Measurements from ENCODE around the gene ABHD8.

The ABHD8 gene

DNA sequence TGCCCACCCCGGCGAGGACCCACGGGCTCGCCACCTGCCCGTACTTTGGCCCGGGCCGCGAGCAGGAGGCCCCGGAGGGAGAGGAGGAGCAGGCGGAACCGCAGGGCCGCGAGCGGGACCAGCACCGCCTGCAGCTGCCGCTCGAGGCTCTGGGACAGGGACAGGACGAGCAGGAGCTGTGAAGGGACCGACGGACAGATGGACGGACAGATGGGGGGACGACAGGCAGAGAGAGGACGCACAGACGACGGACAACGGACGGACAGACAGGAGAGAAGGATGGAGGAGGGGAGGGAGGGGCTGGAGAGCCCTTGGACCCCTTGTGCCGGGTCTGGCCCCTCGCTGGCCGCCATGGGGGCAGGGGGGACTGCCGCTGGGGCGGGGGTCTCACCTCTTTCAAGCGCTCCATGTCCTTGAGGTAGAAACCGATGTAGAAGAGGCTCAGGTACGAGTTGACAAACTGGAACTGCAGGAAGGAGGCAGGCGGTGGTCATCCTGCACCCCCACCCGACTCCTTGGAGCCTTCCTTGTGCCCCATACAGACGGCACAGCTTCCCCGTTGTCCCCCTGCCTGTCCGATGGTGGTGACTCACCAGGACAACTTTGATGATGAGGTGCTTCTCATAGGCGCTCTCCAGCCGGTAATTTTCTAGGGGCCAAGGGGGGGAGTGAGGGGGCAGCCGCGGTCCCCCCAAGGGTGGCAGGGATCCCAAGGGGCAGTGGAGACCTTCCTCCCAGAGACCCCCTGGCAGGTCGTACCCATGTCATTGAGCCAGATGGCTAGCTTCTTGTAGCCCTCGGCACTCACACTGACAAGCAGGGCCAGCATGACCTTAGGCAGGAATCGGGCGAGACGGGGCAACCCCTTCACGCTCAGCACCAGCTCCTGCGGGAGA is 26.4 kb upstream of the ABHD8 start:
- ATAC-seq (replicated peaks): no peak
- no peaks in the 10 kb centered on the region for H3K27me3 Mint-ChIP-seq
- peaks cover 14 to 16% of the 10 kb centered on the region in 2 donors for H3K4me1 Mint-ChIP-seq (ENCODE audit: low read depth in 2 of 2)
- no peak for DNase-seq
- H3K36me3 Mint-ChIP-seq (ENCODE audit: insufficient read depth): no peaks in the 10 kb centered on the region
- peak overlapping the region; percentile 76 to 83 for H3K4me3 Mint-ChIP-seq
- H3K9me3 Mint-ChIP-seq: no peaks in the 10 kb centered on the region
- H3K27ac Mint-ChIP-seq: no peak overlapping the region

DNA sequence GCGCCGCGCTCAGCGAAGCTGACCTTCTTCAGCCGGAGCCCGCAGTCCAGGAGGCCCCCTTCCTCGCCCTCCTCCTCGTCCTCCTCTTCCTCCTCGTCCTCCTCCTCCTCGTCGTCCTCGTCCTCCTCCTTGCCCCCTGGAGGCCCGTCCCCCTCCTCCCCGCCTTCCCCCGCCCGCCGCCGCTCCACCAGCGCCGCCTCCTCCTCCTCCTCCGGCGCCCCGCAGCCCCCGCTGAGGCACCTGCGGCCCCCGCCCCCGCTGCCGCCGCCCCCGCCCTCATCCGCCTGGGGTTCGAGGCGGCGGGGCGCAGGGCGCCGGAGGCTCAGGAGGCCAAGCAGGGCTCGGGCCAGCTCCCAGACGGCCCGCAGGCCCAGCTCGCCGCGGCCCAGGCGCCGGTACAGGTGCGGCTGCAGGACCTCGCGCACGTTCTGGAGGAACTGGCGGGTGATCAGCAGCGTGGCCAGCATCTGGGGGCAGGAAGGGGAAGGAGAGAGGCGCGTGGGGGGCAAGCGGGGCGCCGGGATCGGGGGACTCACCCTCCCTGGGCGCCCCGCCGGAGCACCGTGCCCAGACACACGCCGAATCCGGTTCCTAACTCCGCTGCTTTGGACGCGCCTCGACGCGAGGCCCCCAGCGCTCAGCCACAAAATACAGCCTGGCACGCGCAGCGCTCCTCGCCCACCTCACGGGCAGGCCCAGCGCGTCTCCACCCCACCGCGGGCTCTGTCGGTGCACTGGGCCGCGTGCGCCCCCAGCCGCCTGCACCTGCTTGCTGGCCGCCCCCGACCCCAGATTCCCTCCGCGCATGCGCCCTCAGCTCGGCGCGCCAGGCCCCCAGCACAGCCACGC is 25.5 kb upstream of the ABHD8 start:
- no peaks in the 10 kb centered on the region for H3K27me3 Mint-ChIP-seq
- no peaks in the 10 kb centered on the region for H3K36me3 Mint-ChIP-seq (ENCODE audit: insufficient read depth)
- peaks cover 11 to 13% of the 10 kb centered on the region in 2 donors for H3K4me1 Mint-ChIP-seq (ENCODE audit: low read depth in 2 of 2)
- H3K9me3 Mint-ChIP-seq: no peaks in the 10 kb centered on the region
- ATAC-seq (replicated peaks) (peak; percentile 45), DNase-seq (no peak)
- peak overlapping the region; percentile 76 to 83 for H3K4me3 Mint-ChIP-seq
- H3K27ac Mint-ChIP-seq: no peak overlapping the region

DNA sequence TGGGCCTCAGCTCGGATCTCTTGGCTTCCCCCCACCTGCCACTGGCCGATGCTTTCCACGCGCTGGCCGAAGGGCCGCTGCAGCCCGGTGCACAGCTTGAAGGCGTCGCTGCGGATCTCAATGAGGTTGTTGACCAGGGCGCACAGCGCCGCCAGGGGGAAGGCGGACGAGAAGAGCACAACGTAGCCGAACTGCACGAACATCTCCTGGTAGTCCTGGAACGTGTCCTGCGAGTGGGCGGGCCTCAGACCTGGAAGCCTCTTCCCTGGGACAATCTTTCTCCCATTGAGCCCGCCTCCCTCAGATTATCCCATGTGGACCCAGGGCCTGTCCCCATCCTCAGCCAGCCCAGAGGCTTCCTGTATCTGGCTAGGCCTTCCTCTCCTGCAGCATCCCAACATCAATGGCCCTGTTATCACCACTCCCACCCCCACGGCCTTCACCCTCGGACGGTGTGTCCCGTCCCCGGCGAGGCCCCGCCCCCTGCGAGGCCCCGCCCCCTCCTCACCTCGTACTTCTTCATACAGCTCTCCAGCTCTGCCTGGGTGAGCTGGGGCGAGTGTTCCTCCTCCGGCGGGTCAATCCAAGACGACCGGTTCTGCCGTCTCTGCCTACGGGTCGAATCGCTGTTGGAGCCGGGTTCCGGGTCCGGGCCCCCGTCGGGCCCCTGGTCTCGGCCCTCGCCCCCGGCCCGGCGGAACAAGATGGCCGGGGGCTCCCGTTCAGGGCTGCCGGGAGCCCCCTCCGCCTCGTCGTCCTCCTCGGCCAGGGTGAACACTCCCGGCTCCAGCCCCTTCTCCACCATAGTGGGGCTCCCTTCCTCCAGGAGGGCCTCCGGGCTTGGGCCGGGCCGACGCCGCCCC is 24.7 kb upstream of the ABHD8 start:
- ATAC-seq (replicated peaks): peak; percentile 75
- H3K27ac Mint-ChIP-seq: peak overlapping the region in 1 of 2 donors; percentile 41
- peaks cover 7 to 8% of the 10 kb centered on the region in 2 donors for H3K4me1 Mint-ChIP-seq (ENCODE audit: low read depth in 2 of 2)
- DNase-seq: no peak
- H3K4me3 Mint-ChIP-seq: peak overlapping the region; percentile 76 to 83
- no peaks in the 10 kb centered on the region for H3K9me3 Mint-ChIP-seq
- no peaks in the 10 kb centered on the region for H3K27me3 Mint-ChIP-seq
- no peaks in the 10 kb centered on the region for H3K36me3 Mint-ChIP-seq (ENCODE audit: insufficient read depth)

DNA sequence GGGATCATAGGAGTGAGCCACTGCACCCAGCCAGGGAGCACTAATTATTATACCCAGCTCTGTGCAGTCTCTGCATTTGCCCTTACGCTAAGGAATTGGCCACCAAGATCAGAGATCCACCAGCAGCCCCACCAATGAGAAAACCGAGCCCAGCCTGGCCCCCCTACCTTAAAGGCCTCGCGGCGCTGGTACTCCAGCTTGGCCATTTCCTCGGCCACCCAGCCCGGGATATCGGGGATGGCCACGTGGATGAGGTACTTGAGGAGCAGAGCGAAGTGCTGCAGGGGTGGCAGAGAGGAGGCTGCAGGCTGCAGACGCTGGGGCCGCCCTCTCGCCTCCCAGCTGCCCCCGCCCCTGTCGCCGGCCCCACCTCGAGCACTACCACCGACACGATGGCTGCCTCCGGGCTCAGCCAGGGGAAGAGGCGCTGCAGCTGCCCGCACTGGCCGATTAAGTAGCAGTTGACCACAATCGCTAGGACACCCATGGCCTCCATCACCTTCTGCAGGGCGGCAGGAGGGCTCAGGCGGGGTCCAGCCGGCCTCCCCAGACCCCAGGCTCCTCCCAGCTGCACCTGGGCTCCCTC is 23.9 kb upstream of the ABHD8 start:
- ATAC-seq (replicated peaks): no peak
- no peak for DNase-seq
- no peaks in the 10 kb centered on the region for H3K27me3 Mint-ChIP-seq
- H3K27ac Mint-ChIP-seq: no peak overlapping the region
- peak overlapping the region in 1 of 2 donors; percentile 31 for H3K4me3 Mint-ChIP-seq
- H3K9me3 Mint-ChIP-seq: no peaks in the 10 kb centered on the region
- H3K4me1 Mint-ChIP-seq (ENCODE audit: low read depth in 2 of 2): peaks cover 5 to 10% of the 10 kb centered on the region in 2 donors
- peaks cover 3% of the 10 kb centered on the region for H3K36me3 Mint-ChIP-seq (ENCODE audit: insufficient read depth)

DNA sequence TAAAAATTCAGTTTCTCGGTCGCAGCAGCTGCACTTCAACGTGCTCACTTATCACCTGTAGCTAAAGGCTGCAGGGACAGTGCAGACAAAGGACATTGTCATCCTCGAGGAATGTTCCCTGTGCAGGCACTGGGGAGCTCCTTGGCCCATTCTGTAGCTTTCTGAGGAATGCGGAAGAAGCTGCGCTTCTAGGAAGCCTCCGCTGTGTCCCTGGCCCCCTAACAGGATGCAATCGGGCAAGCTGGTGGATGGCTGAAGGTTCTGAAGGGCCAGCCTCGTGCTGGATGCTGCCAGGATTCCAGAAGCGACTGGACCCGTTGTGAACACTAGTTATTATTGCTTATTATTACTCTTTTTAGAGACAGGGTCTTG is 23.4 kb upstream of the ABHD8 start:
- H3K36me3 Mint-ChIP-seq (ENCODE audit: insufficient read depth): peaks cover 3% of the 10 kb centered on the region
- no peaks in the 10 kb centered on the region for H3K27me3 Mint-ChIP-seq
- no peak overlapping the region for H3K27ac Mint-ChIP-seq
- H3K4me1 Mint-ChIP-seq (ENCODE audit: low read depth in 2 of 2): peaks cover 5 to 10% of the 10 kb centered on the region in 2 donors
- no peaks in the 10 kb centered on the region for H3K9me3 Mint-ChIP-seq
- no peak for DNase-seq
- H3K4me3 Mint-ChIP-seq: peak overlapping the region in 1 of 2 donors; percentile 31
- ATAC-seq (replicated peaks): no peak

DNA sequence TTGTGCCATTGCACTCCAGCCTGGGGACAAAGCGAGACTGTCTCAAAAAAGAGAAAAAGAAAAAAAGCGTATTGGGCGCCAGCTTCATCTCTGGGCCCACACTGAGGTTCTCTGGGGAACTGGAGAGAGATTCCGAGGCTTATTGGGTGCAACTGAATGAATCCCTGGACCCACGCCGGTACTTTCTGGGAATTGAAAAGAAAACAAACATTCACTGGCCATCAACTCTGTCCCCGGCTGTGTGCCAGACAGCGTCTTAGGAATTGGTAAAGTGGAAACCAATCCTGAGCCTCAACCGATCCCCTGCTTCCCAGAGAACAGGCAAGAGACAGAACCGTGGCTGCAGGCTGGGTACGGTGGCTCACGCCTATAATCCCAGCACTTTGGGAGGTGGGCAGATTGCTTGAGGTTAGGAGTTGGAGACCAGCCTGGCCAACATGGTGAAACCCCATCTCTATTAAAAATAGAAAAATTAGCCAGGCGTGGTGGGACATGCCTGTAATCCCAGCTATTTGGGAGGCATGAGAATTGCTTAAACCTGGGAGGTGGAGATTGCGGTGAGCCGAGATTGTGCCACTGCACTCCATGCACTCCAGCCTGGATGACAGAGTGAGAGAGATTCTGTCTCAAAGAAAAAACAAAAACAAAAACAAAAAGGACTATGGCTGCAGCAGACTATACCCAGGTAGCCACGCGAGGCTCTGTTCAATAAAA is 22.8 kb upstream of the ABHD8 start:
- DNase-seq (no peak), ATAC-seq (replicated peaks) (no peak)
- Mint-ChIP-seq H3K36me3 (ENCODE audit: insufficient read depth) (peaks cover 8% of the 10 kb centered on the region), H3K4me3 (no peak overlapping the region), H3K27me3 (no peaks in the 10 kb centered on the region), H3K9me3 (no peaks in the 10 kb centered on the region), H3K4me1 (ENCODE audit: low read depth in 2 of 2) (peaks cover 5 to 10% of the 10 kb centered on the region in 2 donors), H3K27ac (no peak overlapping the region)

DNA sequence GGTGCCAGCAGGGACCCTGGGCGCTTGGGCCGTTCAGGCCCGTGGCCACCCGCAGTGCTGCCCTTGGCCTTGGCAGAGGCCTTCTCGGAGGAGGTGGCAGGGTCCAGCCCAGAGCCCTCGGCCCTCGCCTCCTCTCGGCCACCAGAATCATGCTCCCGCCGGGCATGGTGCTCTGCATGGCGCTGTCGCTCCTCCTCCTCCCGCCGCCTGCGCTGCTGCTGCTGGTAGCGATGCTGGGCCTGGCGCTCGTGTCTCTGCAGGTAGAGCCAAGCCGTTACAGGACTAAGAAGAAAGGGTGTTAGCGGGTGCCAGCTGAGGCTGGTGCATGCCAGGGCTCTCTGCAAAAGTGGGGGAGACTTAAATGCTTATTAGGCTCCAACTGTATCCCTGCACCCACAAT is 21.9 kb upstream of the ABHD8 start:
- peaks cover 17% of the 10 kb centered on the region for H3K36me3 Mint-ChIP-seq (ENCODE audit: insufficient read depth)
- H3K27ac Mint-ChIP-seq: no peak overlapping the region
- H3K4me3 Mint-ChIP-seq: no peak overlapping the region
- ATAC-seq (replicated peaks) (no peak), DNase-seq (no peak)
- no peaks in the 10 kb centered on the region for H3K9me3 Mint-ChIP-seq
- H3K27me3 Mint-ChIP-seq: no peaks in the 10 kb centered on the region
- H3K4me1 Mint-ChIP-seq (ENCODE audit: low read depth in 2 of 2): peaks cover 5% of the 10 kb centered on the region in 2 donors

DNA sequence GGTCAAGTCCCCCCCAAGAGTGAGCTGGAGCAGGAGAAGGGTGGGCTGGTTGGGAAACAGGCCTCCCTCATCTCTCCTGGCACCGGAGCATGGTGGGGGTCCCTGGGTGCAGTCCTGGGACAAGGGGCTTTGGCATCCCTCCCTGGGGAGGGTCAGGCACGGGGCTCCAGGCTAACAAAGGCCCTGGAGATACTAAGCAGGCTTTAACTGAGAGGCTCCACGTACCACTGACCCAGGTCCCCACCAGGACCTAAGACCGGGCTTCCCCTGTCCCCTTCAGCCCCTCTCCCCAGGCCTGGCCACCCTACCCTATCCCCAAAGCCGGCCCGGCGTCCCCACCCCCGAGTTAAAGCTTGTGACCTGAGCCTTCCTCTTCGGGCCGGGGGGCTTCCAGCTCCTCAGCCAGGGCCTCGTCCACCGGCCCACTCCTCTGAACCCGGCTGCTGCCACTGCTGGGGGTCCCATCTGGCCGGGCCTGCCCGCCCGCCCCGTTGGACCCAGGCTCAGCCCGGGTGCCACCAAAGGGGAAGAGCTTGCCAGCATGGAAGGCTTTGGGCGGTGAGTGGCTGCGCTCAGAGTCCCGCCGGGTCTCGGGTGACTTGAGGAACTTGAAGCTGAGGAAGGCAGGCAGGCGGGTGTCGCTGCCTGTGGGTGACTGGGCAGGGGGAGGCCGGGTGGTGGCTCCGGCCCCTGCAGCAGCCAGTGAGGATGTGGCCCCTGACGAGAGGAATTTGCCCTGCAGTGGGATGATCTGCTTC is 21.3 kb upstream of the ABHD8 start:
- Mint-ChIP-seq H3K4me3 (no peak overlapping the region), H3K4me1 (ENCODE audit: low read depth in 2 of 2) (peaks cover 5% of the 10 kb centered on the region in 2 donors), H3K27me3 (no peaks in the 10 kb centered on the region), H3K27ac (no peak overlapping the region), H3K9me3 (no peaks in the 10 kb centered on the region), H3K36me3 (ENCODE audit: insufficient read depth) (peaks cover 22% of the 10 kb centered on the region)
- ATAC-seq (replicated peaks) (no peak), DNase-seq (no peak)

DNA sequence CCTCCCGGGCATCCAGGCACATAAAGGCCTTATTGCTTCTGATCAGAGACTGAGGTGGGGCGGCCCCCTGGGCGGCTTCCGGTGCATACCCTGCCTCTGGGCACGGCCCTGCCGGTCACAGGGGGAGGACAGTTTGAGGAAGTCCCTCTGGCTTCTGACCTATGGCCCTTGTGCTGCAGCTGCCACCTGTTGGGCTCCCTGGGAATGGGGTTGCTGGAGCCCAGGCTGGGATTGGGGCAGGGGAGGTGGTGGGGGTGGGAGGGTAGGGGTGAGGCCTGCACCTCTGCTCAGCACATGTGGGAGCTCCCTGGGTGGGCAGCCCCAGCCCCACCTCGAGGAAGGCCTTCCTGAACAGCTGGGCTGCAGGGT is 20.7 kb upstream of the ABHD8 start:
- H3K36me3 Mint-ChIP-seq (ENCODE audit: insufficient read depth): peaks cover 25% of the 10 kb centered on the region

DNA sequence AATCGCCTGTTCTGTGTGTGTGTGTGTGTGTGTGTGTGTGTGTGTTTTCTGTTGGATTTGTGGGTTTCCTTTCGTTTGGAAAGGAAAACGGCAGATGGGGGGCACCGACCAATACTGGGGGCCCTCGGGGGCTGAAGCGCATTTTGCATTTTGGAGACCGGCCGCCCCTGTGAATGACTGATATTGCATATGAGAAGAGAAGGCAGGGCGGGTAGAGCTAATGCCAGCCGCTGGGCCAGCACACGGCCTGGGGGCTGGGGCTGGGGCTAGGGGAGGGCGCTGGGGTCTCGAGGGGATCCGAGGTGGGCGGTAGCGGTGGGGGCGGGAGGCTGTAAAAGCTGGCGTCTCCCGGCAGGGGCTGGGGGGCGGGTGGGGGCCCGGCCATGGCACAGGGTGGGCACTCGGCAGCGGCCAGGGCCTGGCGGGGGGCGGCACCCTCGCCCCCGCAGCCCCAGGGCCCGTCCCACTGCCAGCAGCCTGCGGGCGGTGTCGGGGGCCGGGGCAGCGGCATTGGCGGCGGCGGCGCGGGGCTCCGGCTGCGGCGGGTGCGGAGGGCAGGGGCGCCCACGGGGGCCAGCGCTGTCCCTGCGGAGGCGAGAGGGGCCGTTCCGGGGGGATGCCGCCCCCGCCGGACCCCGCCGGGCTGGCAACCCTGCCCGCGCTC is 20.2 kb upstream of the ABHD8 start:
- DNase-seq (no peak), ATAC-seq (replicated peaks) (no peak)
- Mint-ChIP-seq H3K27me3 (no peaks in the 10 kb centered on the region), H3K4me1 (ENCODE audit: low read depth in 2 of 2) (peaks cover 0 to 3% of the 10 kb centered on the region in 2 donors), H3K9me3 (no peaks in the 10 kb centered on the region), H3K4me3 (peak overlapping the region in 1 of 2 donors; percentile 40), H3K36me3 (ENCODE audit: insufficient read depth) (peaks cover 25% of the 10 kb centered on the region), H3K27ac (no peak overlapping the region)

More for the DNA sequence above, 20.7 kb upstream of the ABHD8 start:
- DNase-seq (no peak), ATAC-seq (replicated peaks) (no peak)
- Mint-ChIP-seq H3K4me1 (ENCODE audit: low read depth in 2 of 2) (peaks cover 3% of the 10 kb centered on the region in 2 donors), H3K9me3 (no peaks in the 10 kb centered on the region), H3K4me3 (no peak overlapping the region), H3K27ac (no peak overlapping the region), H3K27me3 (no peaks in the 10 kb centered on the region)

DNA sequence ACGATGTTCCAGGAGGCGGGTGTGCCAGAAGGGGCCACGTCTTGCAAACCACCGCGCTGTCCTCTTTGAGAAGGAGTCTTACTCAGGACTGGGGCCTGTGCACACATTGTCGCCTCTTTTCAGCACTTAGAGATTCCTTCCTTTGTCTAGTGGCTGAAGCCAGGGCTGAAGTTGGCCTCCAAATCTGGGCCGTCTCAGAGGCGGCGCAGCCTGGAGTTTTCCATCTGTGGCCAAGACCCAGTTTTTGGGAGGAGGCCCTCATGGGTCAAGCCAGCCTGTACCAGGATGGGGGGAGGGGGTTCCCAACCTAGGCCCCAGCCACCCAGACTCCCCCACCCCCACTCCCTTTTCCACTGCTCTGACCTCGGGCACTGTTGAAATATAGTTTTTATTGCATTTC is 19.6 kb upstream of the ABHD8 start:
- Mint-ChIP-seq H3K36me3 (ENCODE audit: insufficient read depth) (peaks cover 27% of the 10 kb centered on the region), H3K4me1 (ENCODE audit: low read depth in 2 of 2) (peaks cover 0 to 3% of the 10 kb centered on the region in 2 donors), H3K4me3 (peak overlapping the region in 1 of 2 donors; percentile 40), H3K9me3 (no peaks in the 10 kb centered on the region), H3K27ac (no peak overlapping the region), H3K27me3 (no peaks in the 10 kb centered on the region)
- ATAC-seq (replicated peaks) (no peak), DNase-seq (no peak)
